IMR-90 (cell line): ENCODE data around the gene FRAS1. TPM values are rescaled to one million over a fixed set of nuclear protein-coding genes. Genes with fewer than 3 reads are reported as not detected.

Experiments used
- ATAC-seq: fragments of 200-7000 bp; cut with Tn5 transposase; 2 replicates; pipeline ENCODE4 v1.9.1; 2020; ENCODE audit warnings: low read depth, mild to moderate bottlenecking, moderate library complexity
- BruUV-seq: library from RNA; stranded (reverse); fragments of 400-500 nt; replicated peaks from 2 replicates; lab custom pipeline; 2021; lab: Mats Ljungman, UMichigan
- CTCF ChIA-PET: fragments of 300-600 bp; formaldehyde crosslinking; extraction: SDS; loops from one replicate; lab custom pipeline; 2021; ENCODE audit warnings: antibody characterized with exemption; lab: Yijun Ruan, JAX
- POLR2A ChIA-PET: fragments of 300-600 bp; sonication (Branson Sonifier 250); formaldehyde crosslinking; loops from one replicate; lab custom pipeline; 2022; ENCODE audit warnings: antibody characterized with exemption; ENCODE audit not compliant: unreplicated experiment; lab: Charles Lee
- DNase-seq: peaks from one replicate; pipeline ENCODE4 v3.0.0; 2013
- H2AFZ ChIP-seq: replicated peaks from 2 replicates; pipeline ENCODE3; 2013; ENCODE audit warnings: low read length, mild to moderate bottlenecking; ENCODE audit not compliant: poor library complexity
- H2AK5ac ChIP-seq: 2 replicates; pipeline ENCODE4 v1.6.1; 2013; ENCODE audit warnings: low read depth, low read length, inconsistent platforms
- H2AK9ac ChIP-seq: replicated peaks from 2 replicates; pipeline ENCODE3; 2013; ENCODE audit warnings: mild to moderate bottlenecking, low read depth, low read length, moderate library complexity; ENCODE audit not compliant: poor library complexity
- H2BK120ac ChIP-seq: 2 replicates; pipeline ENCODE4 v1.6.1; 2013; ENCODE audit warnings: low read depth, low read length, inconsistent platforms
- H2BK15ac ChIP-seq: 3 replicates; pipeline ENCODE4 v1.6.1; 2013; ENCODE audit warnings: low read depth, low read length, inconsistent platforms
- H2BK20ac ChIP-seq: 2 replicates; pipeline ENCODE4 v1.6.1; 2013; ENCODE audit warnings: low read depth, mild to moderate bottlenecking, inconsistent platforms, low read length, moderate library complexity
- H2BK5ac ChIP-seq: 2 replicates; pipeline ENCODE4 v1.6.1; 2013; ENCODE audit warnings: mild to moderate bottlenecking, low read depth, low read length, inconsistent platforms; ENCODE audit not compliant: poor library complexity, severe bottlenecking
- H3K14ac ChIP-seq: replicated peaks from 2 replicates; pipeline ENCODE4 v1.6.1; 2013; ENCODE audit warnings: low read depth, low read length, inconsistent platforms
- H3K18ac ChIP-seq: 2 replicates; pipeline ENCODE4 v1.6.1; 2013; ENCODE audit warnings: low read depth, low read length, control low read depth
- H3K23ac ChIP-seq: 2 replicates; pipeline ENCODE4 v1.6.1; 2013; ENCODE audit warnings: low read depth, low read length, inconsistent platforms
- H3K27ac ChIP-seq: 2 replicates; pipeline ENCODE4 v1.5.1; 2013; ENCODE audit warnings: mild to moderate bottlenecking, control low read depth, low read length; ENCODE audit not compliant: insufficient read depth
- H3K27me3 ChIP-seq: 2 replicates; pipeline ENCODE4 v1.6.1; 2013; ENCODE audit warnings: low read length; ENCODE audit not compliant: control insufficient read depth, insufficient read depth
- H3K36me3 ChIP-seq: 2 replicates; pipeline ENCODE4 v1.6.1; 2013; ENCODE audit warnings: low read length, mixed read lengths; ENCODE audit not compliant: control insufficient read depth, insufficient read depth
- H3K4ac ChIP-seq: 2 replicates; pipeline ENCODE4 v1.6.1; 2013; ENCODE audit warnings: low read depth, low read length, inconsistent platforms
- H3K4me1 ChIP-seq: 2 replicates; pipeline ENCODE4 v1.6.1; 2013; ENCODE audit warnings: low read length, mixed read lengths; ENCODE audit not compliant: control insufficient read depth, insufficient read depth
- H3K4me2 ChIP-seq: 2 replicates; pipeline ENCODE4 v1.6.1; 2013; ENCODE audit warnings: low read depth, mild to moderate bottlenecking, control low read depth, low read length, moderate library complexity
- H3K4me3 ChIP-seq: 2 replicates; pipeline ENCODE4 v1.5.1; 2013; ENCODE audit warnings: low read depth, mild to moderate bottlenecking, control low read depth, low read length, moderate library complexity; ENCODE audit not compliant: insufficient read depth
- H3K56ac ChIP-seq: 2 replicates; pipeline ENCODE4 v1.6.1; 2013; ENCODE audit warnings: low read length, inconsistent platforms; ENCODE audit not compliant: insufficient read depth; ENCODE audit errors: extremely low read depth
- H3K79me1 ChIP-seq, 2 experiments: 2 replicates each; pipeline ENCODE4 v1.6.1; 2013; ENCODE audit warnings: low read length in 2 of 2, inconsistent platforms in 1 of 2, low read depth in 1 of 2
- H3K9ac ChIP-seq: 2 replicates; pipeline ENCODE4 v1.6.1; 2013; ENCODE audit warnings: low read depth, low read length, control low read depth
- H3K9me1 ChIP-seq: 2 replicates; pipeline ENCODE4 v1.6.1; 2013; ENCODE audit warnings: low read length, inconsistent platforms; ENCODE audit not compliant: insufficient read depth
- H3K9me3 ChIP-seq: 2 replicates; pipeline ENCODE4 v1.6.1; 2013; ENCODE audit warnings: low read length; ENCODE audit not compliant: control insufficient read depth, insufficient read depth
- H4K20me1 ChIP-seq: 2 replicates; pipeline ENCODE4 v1.6.1; 2013; ENCODE audit warnings: low read length, inconsistent platforms; ENCODE audit not compliant: insufficient read depth
- H4K5ac ChIP-seq: 2 replicates; pipeline ENCODE4 v1.6.1; 2013; ENCODE audit warnings: mild to moderate bottlenecking, low read depth, low read length, control low read depth
- H4K8ac ChIP-seq, 2 experiments: 2 replicates each; pipeline ENCODE4 v1.6.1; 2013; ENCODE audit warnings: low read depth in 2 of 2, low read length in 2 of 2, control low read depth in 1 of 2, inconsistent platforms in 1 of 2
- H4K91ac ChIP-seq: 2 replicates; pipeline ENCODE4 v1.6.1; 2013; ENCODE audit warnings: low read depth, low read length, inconsistent platforms; ENCODE audit not compliant: insufficient read depth
- CEBPB ChIP-seq: IDR thresholded peaks from 2 replicates; pipeline ENCODE4 v1.6.1; 2012; ENCODE audit warnings: low read depth, low read length, improper control_type of control experiment
- CHD1 ChIP-seq: IDR thresholded peaks from 2 replicates; pipeline ENCODE4 v1.6.1; 2012; ENCODE audit warnings: low read depth, low read length, improper control_type of control experiment
- CTCF ChIP-seq: conservative IDR thresholded peaks from 2 replicates; pipeline ENCODE4 v1.5.1; 2012; ENCODE audit warnings: mild to moderate bottlenecking, low read depth, low read length, improper control_type of control experiment
- MAZ ChIP-seq: IDR thresholded peaks from 2 replicates; pipeline ENCODE4 v1.6.1; 2012; ENCODE audit warnings: low read depth, mild to moderate bottlenecking, low read length, improper control_type of control experiment, moderate library complexity, borderline replicate concordance
- MXI1 ChIP-seq: IDR thresholded peaks from 2 replicates; pipeline ENCODE4 v1.6.1; 2012; ENCODE audit warnings: low read depth, mild to moderate bottlenecking, low read length, moderate library complexity, borderline replicate concordance
- NFE2L2 ChIP-seq: fragments of 150-350 bp; IDR thresholded peaks from 2 replicates; pipeline ENCODE4 v1.6.1; 2016; ENCODE audit warnings: low read depth, mild to moderate bottlenecking, low read length
- RAD21 ChIP-seq: IDR thresholded peaks from 2 replicates; pipeline ENCODE4 v1.6.1; 2012; ENCODE audit warnings: low read length, improper control_type of control experiment
- RCOR1 ChIP-seq: IDR thresholded peaks from 2 replicates; pipeline ENCODE4 v1.6.1; 2012; ENCODE audit warnings: mild to moderate bottlenecking, low read length, improper control_type of control experiment; ENCODE audit not compliant: insufficient replicate concordance
- RFX5 ChIP-seq: IDR thresholded peaks from 2 replicates; pipeline ENCODE4 v1.8.0; 2012; ENCODE audit warnings: low read depth, mild to moderate bottlenecking, low read length, moderate library complexity
- WGBS, 2 experiments: methylation state at CpG; one replicate each; pipeline versions ENCODE4 v1.1.5 to v1.1.7; 2013; ENCODE audit warnings: missing lambda C conversion rate in 2 of 2; ENCODE audit not compliant: insufficient read length in 1 of 2; ENCODE audit errors: extremely low coverage in 2 of 2; 5-methylcytosine and 5-hydroxymethylcytosine counted together
- dilution Hi-C: fragments of 300-500 bp; cut with HindIII; formaldehyde crosslinking; loops from one replicate; pipeline ENCODE4 v1.14.3; 2018; ENCODE audit warnings: low sequenced_read_pairs; ENCODE audit not compliant: unreplicated experiment
- in situ Hi-C: fragments of 300-500 bp; cut with MboI; formaldehyde crosslinking; loops from 3 replicates; pipeline ENCODE4 v1.14.3; 2019; ENCODE audit warnings: low sequenced_read_pairs, inconsistent platforms, mixed read lengths
- intact Hi-C: fragments of 100-400 bp; cut with micrococcal nuclease; formaldehyde crosslinking; loops from 2 replicates; pipeline ENCODE4 v1.10.0; 2022
- polyA plus RNA-seq, 3 experiments: library from polyadenylated mRNA; depleted of rRNA; stranded (reverse); fragments of >200 nt; gene quantifications; 2 replicates each; pipeline ENCODE4 v1.2.3, GENCODE V29; 2012; ENCODE audit warnings: low replicate concordance in 1 of 3
- total RNA-seq: library from RNA; depleted of rRNA; stranded (reverse); fragments of >200 nt; gene quantifications from 2 replicates; pipeline ENCODE4 v1.2.3, GENCODE V29; 2012

Gene FRAS1
- total and polyA plus RNA-seq, 2 of the 4 experiments (the other 2 are of a cell fraction), result under 0.01 to 0.03 TPM

- Histone ChIP-seq H4K20me1 (no peaks in the 10 kb centered on the region), H3K36me3 (no peaks in the 10 kb centered on the region), H2AK9ac (no peak overlapping the region), H2BK120ac (no peak overlapping the region), H2BK20ac (no peak overlapping the region), H2AFZ (no peak overlapping the region), H3K27me3 (no peaks in the 10 kb centered on the region), H2AK5ac (no peak overlapping the region), H3K18ac (no peak overlapping the region), H3K4me3 (no peak overlapping the region), H3K9me1 (no peaks in the 10 kb centered on the region), H3K79me1 (no peaks in the 10 kb centered on the region), H2BK15ac (no peak overlapping the region), H4K8ac (no peak overlapping the region), H3K9me3 (no peaks in the 10 kb centered on the region), H4K91ac (no peak overlapping the region), H3K23ac (no peak overlapping the region), H3K9ac (no peak overlapping the region), H3K4me1 (no peaks in the 10 kb centered on the region), H3K4me2 (no peak overlapping the region), H3K27ac (no peak overlapping the region), H3K4ac (no peak overlapping the region), H4K5ac (no peak overlapping the region), H2BK5ac (no peak overlapping the region), H3K56ac (no peak overlapping the region), H3K14ac (no peak overlapping the region)
- no TSS peak for BruUV-seq
- dilution Hi-C loops, result no loop called here
- ATAC-seq (no peak), DNase-seq (no peak)
- POLR2A ChIA-PET, result no interaction called here
- WGBS, 2 experiments, result no CpG with 5 or more reads among the region's 2 CpGs
- in situ Hi-C loops, result no loop called here
- intact Hi-C loops, result no loop called here
- CTCF ChIA-PET, result no interaction called here
- no peak for TF ChIP-seq CTCF
- TF ChIP-seq CHD1, result no peak
- TF ChIP-seq RFX5, result no peak
- no peak for TF ChIP-seq RCOR1
- TF ChIP-seq RAD21, result no peak
- no peak for TF ChIP-seq MXI1
- TF ChIP-seq MAZ, result no peak
- no peak for TF ChIP-seq NFE2L2
- no peak for TF ChIP-seq CEBPB
Measured at GRCh38 chr4:78356251-78356786, 299.2 kb downstream of the FRAS1 start.
